SJSA1 (cell line): ENCODE data around the gene GOLGA6L7. TPM values are rescaled to one million over a fixed set of nuclear protein-coding genes. Genes with fewer than 3 reads are reported as not detected.
"Not testable (repeated sequence)": the region's sequence is repeated elsewhere in the genome, so short reads cannot be mapped to it uniquely, and the experiment has no call there.

Experiments used
- DNase-seq, 2 experiments: peaks; one replicate each; pipeline ENCODE4 v3.0.0-alpha.2; 2015 to 2020; ENCODE audit warnings: low spot score in 2 of 2, low read depth in 1 of 2
- H3K27ac ChIP-seq: fragments of 250-450 bp; sonication (Bioruptor Pico); 2 replicates; pipeline ENCODE4 v1.5.1; 2020; ENCODE audit warnings: mild to moderate bottlenecking, moderate library complexity
- H3K27me3 ChIP-seq: fragments of 250-450 bp; sonication (Bioruptor Pico); replicated peaks from 2 replicates; pipeline ENCODE4 v1.5.1; 2020; ENCODE audit warnings: mild to moderate bottlenecking, moderate library complexity
- H3K36me3 ChIP-seq: fragments of 250-450 bp; sonication (Bioruptor Pico); 2 replicates; pipeline ENCODE4 v1.5.1; 2020; ENCODE audit warnings: mild to moderate bottlenecking
- H3K4me1 ChIP-seq: fragments of 250-450 bp; sonication (Bioruptor Pico); replicated peaks from 2 replicates; pipeline ENCODE4 v1.6.1; 2021; ENCODE audit warnings: mild to moderate bottlenecking
- H3K4me3 ChIP-seq: fragments of 250-450 bp; sonication (Bioruptor Pico); 2 replicates; pipeline ENCODE4 v1.5.1; 2020; ENCODE audit warnings: mild to moderate bottlenecking
- H3K9me3 ChIP-seq: fragments of 250-450 bp; sonication (Bioruptor Pico); replicated peaks from 2 replicates; pipeline ENCODE4 v1.5.1; 2020; ENCODE audit warnings: mild to moderate bottlenecking
- total RNA-seq: library from RNA; depleted of rRNA; stranded (reverse); fragments of >200 nt; shearing (Covaris generic); gene quantifications from 2 replicates; pipeline ENCODE4 v1.2.3, GENCODE V29; 2014; rRNA removed

GOLGA6L7 gene, protein sequence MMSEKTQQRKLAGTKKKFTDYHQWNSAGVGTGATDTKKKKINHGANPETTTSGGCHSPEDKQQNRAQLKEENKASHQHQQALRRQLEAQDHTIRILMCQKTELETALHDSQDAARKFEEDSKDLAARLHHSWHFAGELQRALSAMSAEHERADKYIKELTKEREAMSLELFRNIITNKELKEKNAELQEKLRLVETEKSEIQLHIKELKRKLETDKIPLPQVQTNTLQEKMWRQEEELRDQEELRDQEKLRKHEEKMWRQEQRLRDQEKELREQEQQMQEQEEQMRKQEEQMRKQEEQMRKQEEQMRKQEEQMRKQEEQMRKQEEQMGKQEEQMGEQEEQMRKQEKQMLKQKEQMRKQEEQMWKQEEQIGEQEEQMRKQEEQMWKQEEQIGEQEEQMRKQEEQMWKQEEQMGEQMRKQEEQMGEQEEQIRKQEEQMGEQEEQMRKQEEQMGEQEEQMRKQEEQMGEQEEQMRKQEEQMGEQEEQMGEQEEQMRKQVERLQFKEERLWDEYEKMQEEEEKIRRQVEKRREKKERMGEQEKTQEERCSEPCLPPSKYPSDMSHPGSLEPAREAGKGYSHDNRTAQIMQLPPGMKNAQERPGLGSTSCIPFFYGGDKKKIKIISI
- total RNA-seq, result not detected in 2 replicates

DNA sequence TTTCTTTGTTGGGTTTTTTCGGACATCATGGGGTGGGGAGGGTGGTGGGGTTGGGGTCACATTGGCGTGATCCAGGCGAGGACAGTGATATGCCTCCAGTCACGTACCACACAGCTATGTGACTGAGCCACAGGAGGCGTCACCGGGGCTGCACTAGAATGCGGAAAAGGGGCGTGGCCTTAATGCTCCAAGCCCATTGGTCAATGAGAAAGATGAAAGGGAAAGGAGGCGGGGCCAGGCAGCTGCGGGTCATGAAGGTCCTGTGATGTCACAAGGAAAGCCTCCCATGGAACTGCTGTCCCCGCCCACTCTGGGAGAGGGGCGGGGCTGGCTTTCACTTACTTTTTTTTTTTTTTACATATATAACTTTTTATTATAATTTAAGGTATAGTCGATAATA lies at the start of gene GOLGA6L7:
Gene GOLGA6L7, minus strand, starts transcription at position 124 of the 400 bp plus-strand sequence. Its CDS starts 95 bp downstream, at position 29.
- H3K27ac ChIP-seq, H3K4me3 ChIP-seq, DNase-seq, H3K4me1 ChIP-seq, H3K27me3 ChIP-seq, H3K36me3 ChIP-seq, H3K9me3 ChIP-seq: not testable (repeated sequence)

DNA sequence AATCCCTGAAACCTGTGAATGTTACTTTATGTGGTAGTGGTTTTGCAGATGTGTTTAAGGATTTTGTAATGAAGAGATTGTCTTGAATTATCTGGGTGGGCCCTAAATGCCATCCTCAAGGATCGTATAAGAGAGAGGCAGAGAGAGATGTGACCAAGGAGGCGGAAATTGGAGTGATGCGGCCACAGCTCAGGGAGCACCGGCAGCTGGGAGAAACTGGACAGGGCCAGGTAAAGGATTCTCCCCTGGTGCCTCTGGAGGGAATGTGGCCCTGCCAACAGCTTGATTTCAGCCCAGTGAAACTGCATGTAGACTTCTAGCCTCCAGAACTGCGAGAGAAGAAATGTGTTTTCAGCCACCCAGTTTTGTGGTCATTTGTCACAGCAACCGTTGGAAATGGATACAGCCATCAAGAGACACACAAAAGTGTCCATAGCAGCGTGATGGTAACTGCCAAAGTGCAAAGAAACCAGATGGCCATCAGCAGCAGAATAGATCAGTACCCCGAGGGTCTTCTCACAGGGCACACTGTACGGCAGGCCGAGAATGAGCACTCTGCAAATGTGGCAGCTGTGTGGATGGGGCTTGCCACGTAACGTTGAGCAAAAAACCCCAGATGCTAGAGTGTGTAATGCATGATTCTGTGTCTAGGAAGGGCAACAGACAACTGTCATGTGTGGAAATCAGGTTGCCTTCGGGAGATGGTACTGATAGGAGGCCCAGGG lies 49.6 kb upstream of the GOLGA6L7 start:
- H3K4me3 ChIP-seq, result no peak overlapping the region
- no peaks in the 10 kb centered on the region for H3K27me3 ChIP-seq
- no peak for DNase-seq
- peaks cover 47% of the 10 kb centered on the region for H3K4me1 ChIP-seq
- H3K9me3 ChIP-seq, result peaks cover 9% of the 10 kb centered on the region
- H3K36me3 ChIP-seq, result peaks cover 5% of the 10 kb centered on the region; the same call in 1 of the 2 replicates
- no peak overlapping the region for H3K27ac ChIP-seq

DNA sequence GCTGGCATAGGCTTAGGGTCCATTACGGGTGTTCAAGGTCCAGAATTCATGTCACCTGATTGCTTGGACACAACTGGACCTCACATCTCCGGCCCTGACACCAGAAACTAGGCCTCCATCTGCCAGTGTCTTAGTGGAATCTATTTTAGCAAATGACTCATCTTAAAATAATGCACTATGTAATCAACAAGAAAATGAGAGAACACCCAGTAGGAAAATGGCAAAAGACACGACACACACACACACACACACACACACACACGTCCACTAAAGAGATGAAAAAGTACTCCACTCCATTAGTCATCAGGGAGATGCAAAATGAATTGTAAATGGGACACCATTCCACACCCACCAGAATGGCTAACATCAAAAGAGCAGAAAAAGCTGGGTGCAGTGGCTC lies 48.5 kb upstream of the GOLGA6L7 start:
- Histone ChIP-seq H3K27me3 (no peaks in the 10 kb centered on the region), H3K4me1 (peaks cover 53% of the 10 kb centered on the region), H3K36me3 (peaks cover 5% of the 10 kb centered on the region; the same call in 1 of the 2 replicates), H3K27ac (peak overlapping the region; percentile 83), H3K9me3 (peaks cover 9% of the 10 kb centered on the region), H3K4me3 (no peak overlapping the region)
- DNase-seq, result peak; percentile 67 to 96

GRCh38 chr15:28895566-28895965 lies 47.1 kb upstream of the GOLGA6L7 start:
- Histone ChIP-seq H3K4me1 (peaks cover 46% of the 10 kb centered on the region), H3K4me3 (no peak overlapping the region), H3K9me3 (peaks cover 9% of the 10 kb centered on the region), H3K36me3 (peaks cover 5% of the 10 kb centered on the region; the same call in 1 of the 2 replicates), H3K27me3 (no peaks in the 10 kb centered on the region), H3K27ac (peak overlapping the region; percentile 83; the same call in 1 of the 2 replicates)
- no peak for DNase-seq

GRCh38 chr15:28895146-28895545 lies 46.7 kb upstream of the GOLGA6L7 start:
- Histone ChIP-seq H3K36me3 (peaks cover 5% of the 10 kb centered on the region; the same call in 1 of the 2 replicates), H3K4me1 (peaks cover 46% of the 10 kb centered on the region), H3K27ac (no peak overlapping the region), H3K27me3 (no peaks in the 10 kb centered on the region), H3K4me3 (no peak overlapping the region), H3K9me3 (peaks cover 9% of the 10 kb centered on the region)
- DNase-seq, result no peak

DNA sequence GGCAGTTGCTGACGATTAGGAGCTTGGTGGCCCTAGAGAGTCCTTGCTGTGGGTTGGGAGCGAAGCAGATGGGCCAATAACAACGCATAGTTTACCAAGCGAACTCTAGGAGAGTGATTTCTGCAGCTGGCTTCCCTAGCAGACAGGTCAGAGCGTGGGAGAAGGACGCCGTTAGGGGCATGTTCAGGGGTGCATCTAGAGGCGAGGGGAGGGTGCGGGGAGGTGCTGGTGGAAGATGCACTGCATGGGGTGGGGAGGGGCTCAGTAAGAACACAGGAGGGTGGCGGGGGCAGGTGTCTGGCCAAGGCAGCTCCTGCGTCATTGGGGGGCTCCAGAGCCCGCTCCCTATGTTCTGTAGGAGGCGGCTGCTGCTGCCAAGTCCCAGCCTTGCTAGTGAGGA lies 46.2 kb upstream of the GOLGA6L7 start:
- H3K36me3 ChIP-seq, result peaks cover 5% of the 10 kb centered on the region; the same call in 1 of the 2 replicates
- no peak for DNase-seq
- peaks cover 46% of the 10 kb centered on the region for H3K4me1 ChIP-seq
- peaks cover 9% of the 10 kb centered on the region for H3K9me3 ChIP-seq
- no peaks in the 10 kb centered on the region for H3K27me3 ChIP-seq
- no peak overlapping the region for H3K27ac ChIP-seq
- H3K4me3 ChIP-seq, result no peak overlapping the region

GRCh38 chr15:28892789-28893610 lies 44.6 kb upstream of the GOLGA6L7 start:
- Histone ChIP-seq H3K9me3 (peaks cover 9% of the 10 kb centered on the region), H3K4me3 (no peak overlapping the region), H3K27ac (no peak overlapping the region; the same call in 1 of the 2 replicates), H3K27me3 (no peaks in the 10 kb centered on the region), H3K36me3 (peaks cover 5% of the 10 kb centered on the region; the same call in 1 of the 2 replicates), H3K4me1 (peaks cover 36% of the 10 kb centered on the region)
- DNase-seq, result peak in 1 of 2 experiments; percentile 49

GRCh38 chr15:28891588-28891987 lies 43.1 kb upstream of the GOLGA6L7 start:
- no peaks in the 10 kb centered on the region for H3K27me3 ChIP-seq
- DNase-seq, result no peak
- peaks cover 5% of the 10 kb centered on the region; the same call in 1 of the 2 replicates for H3K36me3 ChIP-seq
- H3K4me1 ChIP-seq, result peaks cover 33% of the 10 kb centered on the region
- peaks cover 7% of the 10 kb centered on the region for H3K9me3 ChIP-seq
- no peak overlapping the region for H3K27ac ChIP-seq
- no peak overlapping the region for H3K4me3 ChIP-seq

DNA sequence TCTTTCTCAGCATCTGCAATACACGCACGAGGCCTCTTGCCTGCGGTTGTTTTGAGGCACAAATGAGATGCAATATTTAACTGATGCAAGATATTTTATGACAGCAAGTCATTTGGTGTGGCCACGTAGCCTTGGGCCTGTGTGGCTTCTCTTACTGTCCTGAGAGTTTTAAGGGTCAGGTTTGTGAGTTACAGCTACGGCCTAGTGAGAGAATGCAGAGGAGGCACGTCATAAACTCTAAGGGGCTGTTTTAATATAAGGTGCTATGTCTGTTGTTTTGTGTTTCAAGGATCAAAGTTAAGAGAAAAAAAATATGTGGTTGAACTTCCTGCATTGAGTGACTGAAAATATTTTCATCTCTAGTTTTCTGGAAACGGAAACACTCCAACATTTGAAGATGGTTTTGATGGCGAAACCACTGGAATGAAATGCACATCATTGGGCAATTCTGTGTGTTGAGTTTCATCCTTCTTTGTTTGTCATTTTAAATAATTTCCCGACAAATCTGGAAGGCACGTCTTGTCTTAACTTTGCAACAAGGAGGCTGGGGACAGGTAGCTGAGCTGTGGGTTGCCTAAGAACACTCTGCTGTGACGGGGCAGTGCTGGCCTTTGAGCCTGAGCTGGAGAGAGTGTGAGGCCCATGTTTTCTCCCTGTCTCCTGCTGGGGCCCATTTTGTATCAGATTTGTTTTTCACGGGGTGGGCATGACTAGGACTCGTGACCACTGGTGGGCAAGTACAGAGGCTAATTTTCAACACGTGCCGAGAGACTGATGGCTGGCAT lies 42.5 kb upstream of the GOLGA6L7 start:
- peaks cover under 1% of the 10 kb centered on the region; the same call in 1 of the 2 replicates for H3K9me3 ChIP-seq
- DNase-seq, result no peak
- no peak overlapping the region for H3K27ac ChIP-seq

DNA sequence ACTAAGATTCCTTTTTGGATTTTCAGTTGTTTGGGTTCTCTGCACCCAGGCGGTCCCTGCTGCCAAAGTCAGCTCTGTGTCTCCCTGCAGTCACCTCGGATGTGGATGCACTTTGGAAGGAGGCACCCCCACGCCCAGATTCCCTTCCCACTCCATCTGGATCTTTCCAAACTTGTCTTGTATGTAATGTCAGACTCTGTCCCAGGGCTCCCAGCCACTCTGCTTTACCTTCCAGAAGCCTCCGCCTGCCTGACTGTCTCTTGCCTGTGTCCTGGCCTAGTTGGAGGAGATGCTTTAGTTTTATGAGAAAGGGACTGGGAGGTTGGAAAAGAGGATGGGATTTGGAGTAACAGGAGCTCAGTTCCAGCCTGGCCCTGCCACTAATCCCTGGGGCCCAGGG lies 41.8 kb upstream of the GOLGA6L7 start:
- H3K4me3 ChIP-seq, H3K27ac ChIP-seq, H3K36me3 ChIP-seq, H3K27me3 ChIP-seq, DNase-seq, H3K9me3 ChIP-seq: not testable (repeated sequence)
- peaks cover 35% of the 10 kb centered on the region for H3K4me1 ChIP-seq

More for the DNA sequence above, 42.5 kb upstream of the GOLGA6L7 start:
- Histone ChIP-seq H3K4me1 (peaks cover 30% of the 10 kb centered on the region), H3K4me3 (no peak overlapping the region), H3K27me3 (no peaks in the 10 kb centered on the region), H3K36me3 (peaks cover 2% of the 10 kb centered on the region)

- not testable (repeated sequence) for H3K36me3 ChIP-seq, H3K4me3 ChIP-seq, H3K27me3 ChIP-seq, DNase-seq, H3K9me3 ChIP-seq, H3K27ac ChIP-seq
- peaks cover 39% of the 10 kb centered on the region for H3K4me1 ChIP-seq
Measured at GRCh38 chr15:28889871-28890270, 41.4 kb upstream of the GOLGA6L7 start.

- Histone ChIP-seq H3K4me3 (no peak overlapping the region), H3K4me1 (peaks cover 39% of the 10 kb centered on the region), H3K36me3 (peaks cover 2% of the 10 kb centered on the region; the same call in 1 of the 2 replicates), H3K27ac (no peak overlapping the region), H3K9me3 (0 out of 2 replicates have a peak, but pooled peaks cover 3% of the 10 kb centered on the region), H3K27me3 (no peaks in the 10 kb centered on the region)
- no peak for DNase-seq
Measured at GRCh38 chr15:28889346-28889745, 40.9 kb upstream of the GOLGA6L7 start.
